ENCODE measurements around the gene NAGK.
"Not testable (repeated sequence)": the region's sequence is repeated elsewhere in the genome, so short reads cannot be mapped to it uniquely, and the experiment has no call there.

The NAGK gene

GRCh38 chr2:71045151-71045550, 23.3 kb upstream of the NAGK start:
- in situ Hi-C loops (cut with MboI; ENCODE audit: low pct_unique_long_range_greater_than_20kb, low sequenced_read_pairs, unreplicated experiment): no loop called here
- DNase-seq (ENCODE audit: low spot score): no peak
- TF ChIP-seq CTCF (IDR thresholded peaks at IDR 0.05; ENCODE audit: extremely low read depth, insufficient read depth, missing control alignments): no peak

GRCh38 chr2:71045865-71046548, 22.4 kb upstream of the NAGK start:
- TF ChIP-seq CTCF (IDR thresholded peaks at IDR 0.05; ENCODE audit: extremely low read depth, insufficient read depth, missing control alignments): no peak
- in situ Hi-C loops (cut with MboI; ENCODE audit: low pct_unique_long_range_greater_than_20kb, low sequenced_read_pairs, unreplicated experiment): no loop called here
- no peak for DNase-seq (ENCODE audit: low spot score)

- in situ Hi-C loops (cut with MboI; ENCODE audit: low pct_unique_long_range_greater_than_20kb, low sequenced_read_pairs, unreplicated experiment): no loop called here
- TF ChIP-seq CTCF (IDR thresholded peaks at IDR 0.05; ENCODE audit: extremely low read depth, insufficient read depth, missing control alignments): no peak
- DNase-seq (ENCODE audit: low spot score): no peak
These were observed 20.4 kb upstream of the NAGK start for GRCh38 chr2:71048096-71048495.

- DNase-seq (ENCODE audit: low spot score); in situ Hi-C loops (cut with MboI; ENCODE audit: low pct_unique_long_range_greater_than_20kb, low sequenced_read_pairs, unreplicated experiment): not testable (repeated sequence)
- TF ChIP-seq CTCF (IDR thresholded peaks at IDR 0.05; ENCODE audit: extremely low read depth, insufficient read depth, missing control alignments): peak; percentile 40
These were observed 18.6 kb upstream of the NAGK start for GRCh38 chr2:71049704-71050360.

- DNase-seq (ENCODE audit: low spot score); in situ Hi-C loops (cut with MboI; ENCODE audit: low pct_unique_long_range_greater_than_20kb, low sequenced_read_pairs, unreplicated experiment): not testable (repeated sequence)
These were observed 13.2 kb upstream of the NAGK start for GRCh38 chr2:71055206-71055740.

- in situ Hi-C loops (cut with MboI; ENCODE audit: low pct_unique_long_range_greater_than_20kb, low sequenced_read_pairs, unreplicated experiment): no loop called here
- no peak for DNase-seq (ENCODE audit: low spot score)
- no peak for TF ChIP-seq CTCF (IDR thresholded peaks at IDR 0.05; ENCODE audit: extremely low read depth, insufficient read depth, missing control alignments)
These were observed 8.2 kb upstream of the NAGK start for GRCh38 chr2:71060211-71060610.

- in situ Hi-C loops (cut with MboI; ENCODE audit: low pct_unique_long_range_greater_than_20kb, low sequenced_read_pairs, unreplicated experiment): no loop called here
- DNase-seq (ENCODE audit: low spot score): no peak
- TF ChIP-seq CTCF (IDR thresholded peaks at IDR 0.05; ENCODE audit: extremely low read depth, insufficient read depth, missing control alignments): no peak
These were observed 7.6 kb upstream of the NAGK start for GRCh38 chr2:71060871-71061270.
